Measurements from ENCODE around the gene SIL1. TPM values are rescaled to one million over a fixed set of nuclear protein-coding genes. Genes with fewer than 3 reads are reported as not detected.
"Not testable (repeated sequence)": the region's sequence is repeated elsewhere in the genome, so short reads cannot be mapped to it uniquely, and the experiment has no call there.

SIL1 gene
- total RNA-seq, 1 donor: 31.7 TPM

DNA sequence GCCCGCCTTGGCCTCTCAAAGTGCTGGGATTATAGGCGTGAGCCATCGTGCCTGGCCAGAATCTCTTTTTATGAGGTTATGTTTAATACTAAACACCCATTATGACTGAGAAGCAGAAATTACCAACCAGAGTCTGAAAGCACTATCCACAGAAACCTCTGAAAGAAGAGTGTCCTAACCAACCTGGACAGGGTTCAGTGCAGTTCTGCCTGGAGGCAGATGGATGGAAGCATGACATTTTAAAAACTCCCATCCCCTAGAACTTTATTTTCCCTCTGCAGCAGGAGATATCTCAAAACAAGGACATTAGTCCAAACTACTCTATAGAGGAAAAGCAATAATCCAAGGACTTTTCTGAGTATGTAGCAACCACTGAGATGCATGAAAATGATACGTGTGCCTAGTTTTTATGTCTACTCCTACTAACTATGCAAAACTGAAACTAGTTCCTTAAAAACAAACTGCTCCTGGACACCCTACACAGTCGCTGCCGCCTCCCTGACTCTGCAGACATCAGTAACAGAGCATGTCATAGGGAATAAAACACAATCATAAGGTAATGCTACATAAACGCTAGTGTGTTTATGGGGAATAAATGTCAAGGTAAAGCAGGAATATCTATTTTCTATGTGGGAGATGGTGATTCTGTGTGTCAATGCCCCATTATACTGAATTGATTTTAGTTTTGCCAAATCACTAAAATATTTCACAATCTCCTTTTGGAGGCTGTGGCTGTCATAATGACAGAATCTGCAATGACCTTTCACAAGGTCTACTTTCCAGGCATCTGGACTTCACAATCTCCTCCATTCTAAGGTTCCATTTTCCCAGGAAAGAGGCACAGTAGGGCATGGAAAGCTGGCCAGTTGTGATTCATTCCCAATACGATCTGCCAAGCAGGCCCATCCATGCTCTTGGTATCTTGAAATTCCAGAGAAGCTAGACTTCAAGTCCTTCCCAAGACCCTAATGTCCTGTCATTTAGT lies 122.8 kb downstream of the SIL1 start:
- TF ChIP-seq CTCF (IDR thresholded peaks at IDR 0.05; ENCODE audit: insufficient read depth, low read length): no peak
- DNase-seq (ENCODE audit: low read depth): peak; percentile 40
- H3K4me3 ChIP-seq (ENCODE audit: low read depth, low read length): no peak overlapping the region

DNA sequence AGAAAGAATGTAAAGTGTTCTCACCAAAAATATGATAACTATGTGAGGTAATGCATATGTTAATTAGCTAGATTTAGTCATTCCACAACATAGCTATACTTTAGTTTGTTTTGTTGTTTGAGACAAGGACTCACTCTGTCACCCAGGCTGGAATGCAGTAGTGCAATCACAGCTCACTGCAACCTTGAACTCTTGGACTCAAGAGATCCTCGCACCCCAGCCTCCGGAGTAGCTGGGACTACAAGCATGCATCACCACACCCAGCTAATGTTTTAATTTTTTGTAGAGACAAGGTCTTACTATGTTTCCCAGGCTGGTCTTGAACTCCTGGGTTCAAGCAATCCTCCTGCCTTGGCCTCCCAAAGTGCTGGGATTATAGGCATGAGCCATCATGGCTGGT lies 124.2 kb downstream of the SIL1 start:
- H3K4me3 ChIP-seq (ENCODE audit: low read depth, low read length); DNase-seq (ENCODE audit: low read depth): not testable (repeated sequence)

DNA sequence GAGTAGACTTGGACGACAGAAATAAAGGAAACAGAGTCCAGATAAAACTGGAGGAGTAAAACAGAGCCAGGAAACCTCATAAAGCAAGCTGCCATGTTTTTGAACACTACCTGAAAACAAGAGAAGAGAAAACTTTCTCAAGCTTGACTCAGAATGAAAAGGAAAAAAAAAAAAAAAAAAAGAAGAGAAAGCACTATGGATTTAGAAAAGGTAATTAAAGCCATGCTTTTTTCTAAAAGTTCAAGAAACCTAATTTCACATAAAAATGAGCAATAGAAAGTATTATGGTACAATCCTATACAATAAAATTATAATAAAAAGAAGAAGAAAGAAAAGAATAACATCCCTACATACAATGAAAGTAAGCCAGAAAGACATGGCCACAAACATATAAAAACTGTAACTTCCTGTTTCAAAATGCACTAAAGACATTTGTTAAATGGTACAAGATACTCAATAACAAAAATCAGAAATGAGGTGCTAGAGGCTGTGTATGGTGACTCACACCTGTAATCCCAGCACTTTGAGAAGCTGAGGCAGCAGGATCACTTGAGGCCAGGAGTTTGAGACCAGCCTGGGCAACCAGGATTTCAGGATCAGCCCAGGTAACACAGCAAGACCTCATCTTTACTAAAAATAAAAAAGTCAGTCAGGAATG lies 129.5 kb downstream of the SIL1 start:
- DNase-seq (ENCODE audit: low read depth): no peak
- TF ChIP-seq CTCF (IDR thresholded peaks at IDR 0.05; ENCODE audit: insufficient read depth, low read length): no peak
- no peak overlapping the region for H3K4me3 ChIP-seq (ENCODE audit: low read depth, low read length)

DNA sequence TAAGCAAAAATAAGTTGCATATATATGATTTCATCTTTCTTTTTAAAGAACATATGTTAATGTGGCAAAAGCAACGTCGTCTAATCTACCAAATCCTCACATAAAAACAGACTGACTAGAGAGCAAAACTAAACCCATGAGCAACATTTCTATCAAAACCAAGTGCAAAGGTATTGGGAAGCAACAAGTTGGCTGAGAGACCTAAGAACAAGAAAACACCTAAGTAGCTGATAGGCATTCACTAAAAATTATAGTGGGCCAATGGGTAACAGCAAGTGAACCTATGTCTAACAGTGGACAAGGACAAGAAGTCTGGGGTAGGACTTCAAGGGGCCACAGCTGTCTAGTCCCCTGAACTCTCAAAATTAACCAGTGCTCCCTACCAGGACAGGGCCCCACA lies 130.1 kb downstream of the SIL1 start:
- DNase-seq (ENCODE audit: low read depth): no peak
- no peak for TF ChIP-seq CTCF (IDR thresholded peaks at IDR 0.05; ENCODE audit: insufficient read depth, low read length)

DNA sequence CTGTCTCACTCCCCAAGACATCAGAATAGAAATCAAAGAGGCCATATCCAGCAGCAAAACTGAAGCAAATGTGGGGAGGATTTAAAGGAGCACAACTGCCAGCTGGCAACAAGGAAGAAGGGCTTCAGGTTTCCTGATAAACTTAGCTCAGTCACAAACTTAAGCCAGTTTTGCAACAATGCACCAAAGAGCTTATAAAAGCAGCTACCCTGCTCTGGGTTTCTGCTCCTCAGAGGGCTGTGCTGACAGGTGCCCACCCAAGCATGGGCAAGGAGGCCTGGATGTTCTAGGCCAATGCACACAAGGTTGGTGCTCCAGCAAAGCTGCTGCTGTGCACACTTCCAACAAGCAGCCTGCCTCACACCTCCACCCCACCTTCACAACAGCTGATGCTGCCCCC lies 132.9 kb downstream of the SIL1 start:
- peak; percentile 72 for DNase-seq (ENCODE audit: low read depth)
- H3K4me3 ChIP-seq (ENCODE audit: low read depth, low read length): no peak overlapping the region
- no peak for TF ChIP-seq CTCF (IDR thresholded peaks at IDR 0.05; ENCODE audit: insufficient read depth, low read length)

More for the DNA sequence above, 130.1 kb downstream of the SIL1 start:
- H3K4me3 ChIP-seq (ENCODE audit: low read depth, low read length): no peak overlapping the region

GRCh38 chr5:139064613-139065012 lies 133.6 kb downstream of the SIL1 start:
- no peak for TF ChIP-seq CTCF (IDR thresholded peaks at IDR 0.05; ENCODE audit: insufficient read depth, low read length)
- DNase-seq (ENCODE audit: low read depth): no peak
- no peak overlapping the region for H3K4me3 ChIP-seq (ENCODE audit: low read depth, low read length)

DNA sequence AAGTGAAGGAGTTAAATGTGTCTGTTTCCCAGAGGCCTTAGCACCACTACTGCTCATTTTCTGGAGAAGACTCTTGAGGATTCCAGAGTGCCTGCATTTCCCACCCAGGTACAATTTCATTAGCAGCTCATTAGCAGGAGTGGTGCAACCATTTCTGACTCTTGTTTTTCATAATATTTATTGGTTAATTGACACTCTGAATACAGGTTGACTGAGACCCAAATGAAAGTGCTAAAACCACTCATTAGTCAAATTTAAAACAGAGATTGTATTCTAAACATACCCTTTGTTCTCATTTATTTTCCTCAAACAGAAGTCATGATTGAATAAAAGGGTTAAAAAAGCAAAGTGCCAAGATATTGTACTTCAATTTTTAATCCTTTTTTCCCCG lies 134.5 kb downstream of the SIL1 start:
- DNase-seq (ENCODE audit: low read depth): no peak
- no peak for TF ChIP-seq CTCF (IDR thresholded peaks at IDR 0.05; ENCODE audit: insufficient read depth, low read length)
- H3K4me3 ChIP-seq (ENCODE audit: low read depth, low read length): no peak overlapping the region

Measured in fibroblast of the aortic adventitia (primary cell).